EL (cell line): ENCODE results near the gene HNRNPH3.

Source experiments
- DNase-seq: peaks from one replicate; pipeline ENCODE4 v3.0.0-alpha.2; 2016

Gene HNRNPH3

DNA sequence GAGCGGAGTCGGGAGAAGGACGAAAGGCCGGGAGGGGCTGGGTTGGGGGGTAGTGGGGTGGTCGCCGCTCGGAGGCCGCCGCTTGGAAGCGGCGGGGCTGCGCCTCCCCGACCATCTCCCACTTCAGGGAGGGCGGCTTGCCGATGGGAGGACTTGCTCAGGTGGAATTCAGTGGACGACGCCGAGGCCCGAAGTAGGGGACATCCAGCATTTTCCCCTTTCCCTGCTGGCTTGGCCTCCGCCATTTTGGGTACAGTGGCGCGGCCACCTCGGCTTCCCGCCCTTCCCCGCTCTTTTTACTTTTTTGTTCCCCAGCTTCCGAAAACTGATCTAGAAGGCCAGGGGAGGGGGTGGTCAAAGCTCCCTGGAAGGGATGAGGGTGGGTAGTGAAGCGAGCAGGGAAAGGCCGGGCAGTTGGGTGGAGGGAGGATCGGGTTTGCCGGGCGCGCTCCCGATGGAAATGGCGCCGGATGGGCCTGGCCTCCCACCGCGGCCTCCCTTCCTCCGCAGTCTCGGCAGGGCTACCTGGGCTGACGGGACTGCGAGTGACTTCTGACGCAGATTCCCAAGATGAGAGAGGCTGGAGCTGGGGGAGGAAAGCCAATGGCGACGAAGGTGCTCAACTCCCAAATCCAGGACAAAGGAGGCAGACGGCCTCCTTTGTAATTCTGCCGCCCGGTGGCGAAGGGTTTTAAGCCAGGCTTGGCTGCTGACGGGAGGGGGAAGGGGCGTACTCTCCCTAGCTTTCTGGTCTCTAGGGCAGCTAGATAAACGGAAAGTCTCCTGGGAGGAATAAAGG is 594 bp downstream of the HNRNPH3 start, which contains the start of gene PBLD:
Gene PBLD (minus strand): TSS at position 670 of the 799 bp plus-strand sequence. CDS start 26,084 bp downstream, outside the sequence.
- peak; percentile 79 for DNase-seq

DNA sequence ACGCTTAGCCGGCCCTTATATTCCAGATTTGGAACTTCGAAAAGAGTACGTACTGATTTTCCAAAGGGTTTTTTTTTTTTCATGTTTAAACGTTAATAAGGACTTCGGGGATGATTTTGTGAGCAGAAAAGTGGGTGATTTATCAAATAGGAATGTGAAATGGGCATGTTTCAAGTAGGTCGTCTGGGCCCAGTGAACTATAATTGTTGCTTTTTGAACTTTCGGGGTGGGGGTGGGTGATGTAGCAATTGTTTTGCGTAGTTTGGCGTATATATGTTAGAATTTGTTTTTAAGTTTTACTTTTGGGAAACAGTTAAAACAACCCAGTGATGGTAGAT is 1.2 kb downstream of the HNRNPH3 start:
- DNase-seq: no peak

DNA sequence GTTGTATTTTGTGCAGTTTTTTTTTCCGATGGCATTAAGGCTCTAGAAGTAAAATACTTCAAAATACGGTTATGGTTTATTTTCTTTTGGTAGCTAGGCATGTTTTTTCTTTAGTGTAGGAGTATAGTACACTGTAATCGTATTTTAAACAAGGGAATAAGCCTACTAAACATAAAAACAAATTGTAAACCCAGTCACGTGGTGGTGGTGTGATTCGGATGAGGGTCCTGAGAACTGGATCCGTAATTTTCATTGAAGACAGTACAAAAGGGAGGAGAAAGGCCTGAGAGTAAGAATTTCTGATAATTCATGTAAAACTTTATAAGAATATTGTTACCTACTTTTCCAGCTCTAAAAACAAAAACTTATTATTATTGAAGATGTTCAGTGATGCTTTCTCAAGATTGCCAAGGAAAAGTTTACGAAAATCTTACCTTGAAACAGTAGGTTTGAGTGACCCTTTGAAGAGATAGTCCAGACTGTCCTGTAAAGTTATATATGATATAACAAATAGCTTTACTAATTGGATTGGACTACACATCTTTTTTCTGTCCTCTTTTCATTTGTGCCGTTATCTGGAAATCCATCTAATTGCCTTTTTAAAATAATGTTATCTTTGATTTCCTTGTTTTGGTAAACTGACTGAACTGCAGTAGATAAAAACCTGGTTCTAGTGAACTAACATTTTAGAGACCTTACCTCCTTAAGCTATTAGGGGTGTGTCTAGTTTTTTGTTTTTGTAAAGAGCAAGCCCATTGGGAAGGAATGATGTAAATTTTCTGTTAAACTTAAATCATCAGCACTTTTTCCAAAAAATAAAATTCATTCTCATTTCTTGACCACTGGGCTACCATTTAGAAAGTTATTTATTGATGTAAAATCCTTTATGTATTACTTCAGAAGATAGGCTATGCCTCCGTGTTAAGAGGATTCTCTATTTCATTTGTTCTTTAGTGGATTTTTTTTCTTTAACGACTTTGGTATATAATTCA is 1.9 kb downstream of the HNRNPH3 start:
- DNase-seq: peak; percentile 12

DNA sequence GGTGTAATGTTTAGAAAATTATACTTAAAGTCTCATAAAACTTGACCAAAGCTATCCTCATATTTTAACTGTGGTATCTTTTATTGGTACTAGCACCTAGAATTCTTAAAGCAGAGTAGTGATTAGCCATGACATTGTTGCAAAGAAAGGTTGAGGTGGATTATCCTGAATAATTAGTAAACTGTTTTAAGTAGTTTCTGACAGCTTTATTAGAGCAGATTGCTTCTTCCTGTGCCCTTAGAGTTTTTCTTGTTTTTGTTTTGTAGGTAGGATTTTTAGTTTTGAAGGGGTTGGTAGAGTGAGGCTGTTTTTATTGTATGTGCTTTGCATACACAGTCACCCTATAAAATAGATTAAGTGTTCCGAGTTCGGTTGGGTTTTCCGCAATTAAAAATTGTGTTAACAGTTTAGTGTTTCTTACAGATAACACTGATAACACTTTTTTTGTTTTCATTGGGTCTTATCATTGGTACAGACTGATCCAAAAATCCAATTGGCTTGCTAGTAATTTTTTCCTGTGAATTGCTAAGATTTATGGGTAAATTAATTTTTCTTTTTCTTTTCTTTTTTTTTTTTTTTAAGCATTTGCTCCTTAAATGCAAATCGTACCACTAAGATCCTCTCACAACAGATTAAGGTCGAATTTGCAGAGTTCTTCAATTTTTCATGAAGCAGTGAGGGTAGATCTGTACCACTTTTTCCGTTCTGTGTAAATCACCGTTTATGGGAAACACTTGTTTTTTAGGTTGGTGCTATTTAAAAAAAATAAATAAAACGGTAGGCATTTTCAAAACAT is 3.0 kb downstream of the HNRNPH3 start:
- no peak for DNase-seq

DNA sequence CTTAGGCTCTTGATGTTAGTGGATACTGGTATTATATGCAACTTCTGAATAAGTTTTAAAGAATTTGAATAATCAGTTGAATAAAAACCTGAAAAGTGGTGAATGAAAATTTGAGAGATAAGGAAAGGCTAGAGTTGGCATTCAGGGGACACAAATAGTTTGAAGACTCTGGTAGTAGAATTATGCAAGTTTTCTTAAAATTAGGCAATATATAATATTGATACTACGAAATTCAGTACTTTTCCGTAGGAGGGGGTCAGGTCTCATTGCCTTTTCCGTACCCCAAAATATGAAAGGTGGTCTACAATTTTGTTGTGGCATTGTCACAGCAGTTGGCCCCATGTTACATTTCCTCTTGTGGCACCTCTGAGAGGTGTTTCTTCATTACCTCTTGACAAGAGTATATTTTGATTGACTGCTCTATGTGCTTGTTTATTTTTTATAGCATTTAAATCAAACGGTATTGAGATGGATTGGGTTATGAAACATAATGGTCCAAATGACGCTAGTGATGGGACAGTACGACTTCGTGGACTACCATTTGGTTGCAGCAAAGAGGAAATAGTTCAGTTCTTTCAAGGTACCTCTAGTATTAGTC is 5.0 kb downstream of the HNRNPH3 start:
- no peak for DNase-seq

DNA sequence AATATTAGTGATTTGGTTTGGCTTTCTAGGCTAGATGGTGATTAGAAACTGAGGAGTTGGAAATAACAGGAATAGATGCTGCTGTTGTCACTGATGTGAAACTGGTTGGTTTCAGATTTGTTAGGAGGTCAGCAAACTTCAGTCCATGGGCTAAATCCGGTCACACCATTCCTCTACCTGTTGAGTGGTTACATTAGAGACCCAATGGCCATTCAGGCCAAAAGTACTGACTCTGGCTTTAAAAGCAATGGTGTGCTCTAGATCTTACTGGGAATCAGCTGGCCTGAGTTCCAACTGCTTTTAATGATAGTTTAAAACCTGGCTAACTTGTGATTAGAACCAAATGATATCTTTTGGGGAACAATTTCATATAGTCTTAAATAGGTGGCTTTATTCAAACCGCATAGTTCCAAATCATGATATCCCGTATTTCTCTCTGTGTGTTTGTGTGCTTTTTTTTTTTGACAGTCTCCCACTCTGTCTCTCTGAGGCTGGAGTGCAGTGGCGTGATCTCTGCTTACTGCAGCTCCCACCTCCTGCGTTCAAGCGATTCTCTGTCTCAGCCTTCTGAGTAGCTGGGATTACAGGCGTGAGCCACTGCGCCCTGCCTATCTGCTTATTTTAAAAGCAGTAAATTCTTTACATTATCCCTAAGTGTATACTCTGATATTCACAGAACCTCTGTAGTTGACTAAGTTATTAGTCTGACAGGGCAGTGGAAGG is 8.7 kb downstream of the HNRNPH3 start:
- DNase-seq: no peak

DNA sequence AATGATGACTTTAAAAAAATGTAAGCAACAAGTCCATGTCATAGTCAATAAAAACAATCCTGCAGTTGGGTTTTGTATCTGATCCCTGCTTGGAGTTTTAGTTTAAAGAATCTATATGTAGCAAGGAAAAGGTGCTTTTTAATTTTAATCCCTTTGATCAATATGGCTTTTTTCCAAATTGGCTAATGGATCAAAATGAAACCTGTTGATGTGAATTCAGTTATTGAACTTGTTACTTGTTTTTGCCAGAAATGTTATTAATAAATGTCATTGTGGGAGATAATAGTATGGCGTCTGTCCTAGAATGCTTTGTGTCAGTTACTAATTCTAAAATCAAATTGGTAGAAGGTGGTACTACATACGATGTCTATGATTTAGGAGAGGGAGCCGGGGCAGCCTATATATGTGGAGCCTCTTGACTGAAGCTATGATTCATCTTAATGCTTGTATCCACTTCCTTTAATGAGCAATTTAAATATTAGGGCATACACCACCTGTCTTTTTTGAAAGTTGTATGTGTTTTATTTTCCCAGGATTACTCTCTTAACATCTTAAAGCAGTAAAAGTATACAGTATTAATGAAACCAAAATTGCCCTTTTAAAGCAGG is 11.1 kb downstream of the HNRNPH3 start:
- DNase-seq: peak; percentile 23

DNA sequence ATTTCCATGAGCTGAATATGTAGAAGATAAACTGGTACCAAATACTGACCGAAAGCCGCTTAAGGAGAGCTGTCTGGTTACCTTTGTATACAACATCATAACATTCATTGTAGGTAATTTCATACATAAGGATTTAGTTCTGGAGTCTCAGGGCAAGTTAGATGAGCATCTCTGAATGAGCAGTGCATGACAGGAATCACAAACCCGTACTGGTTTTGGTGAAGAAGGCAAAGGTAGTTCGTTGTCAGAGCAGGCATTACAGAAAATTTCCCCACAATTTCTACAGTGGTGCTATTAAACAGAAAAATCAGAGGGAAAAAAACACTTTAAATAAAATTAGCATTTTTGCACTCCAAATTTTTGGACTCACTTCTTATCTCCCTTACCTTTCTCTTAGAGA is 13.8 kb downstream of the HNRNPH3 start:
- no peak for DNase-seq

DNA sequence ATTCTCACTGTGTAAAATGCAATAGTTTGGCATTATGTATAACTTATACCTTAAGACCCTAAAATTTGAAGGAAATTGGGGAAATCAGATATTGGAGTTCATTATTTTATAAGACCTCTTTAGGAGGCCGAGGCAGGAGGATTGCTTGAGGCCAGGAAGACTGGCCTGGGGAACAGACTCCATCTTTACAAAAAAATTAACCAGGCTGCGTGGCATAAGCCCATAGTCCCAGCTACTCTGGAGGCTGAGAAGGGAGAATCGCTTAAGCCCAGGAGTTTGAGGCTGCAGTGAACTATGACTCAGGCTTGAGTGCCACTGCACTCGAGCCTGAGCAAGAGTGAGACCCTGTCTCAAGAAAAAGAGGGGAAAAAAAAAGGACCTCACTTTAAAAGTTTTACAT is 14.9 kb downstream of the HNRNPH3 start:
- no peak for DNase-seq

DNA sequence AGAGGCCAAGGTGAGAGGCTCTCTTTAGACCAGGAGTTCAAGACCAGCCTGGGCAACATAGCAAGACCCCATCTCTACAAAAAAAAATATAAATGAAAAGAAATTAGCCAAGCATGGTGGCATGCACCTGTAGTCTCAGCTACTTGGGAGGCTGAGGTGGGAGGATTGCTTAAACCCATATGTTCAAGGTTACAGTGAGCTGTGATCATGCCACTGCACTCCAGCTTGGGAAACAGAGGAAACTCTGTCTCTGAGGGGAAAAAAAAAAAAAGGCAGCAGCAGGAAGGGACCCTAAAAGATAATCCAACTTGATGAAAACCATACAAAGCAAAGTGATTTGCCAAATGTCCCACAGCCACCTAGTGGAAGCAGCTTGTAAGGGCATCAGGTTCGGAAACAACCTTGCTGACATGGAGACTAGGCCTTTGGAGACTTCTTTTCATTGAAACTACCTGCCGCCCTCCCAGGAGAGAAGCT is 16.4 kb downstream of the HNRNPH3 start:
- peak; percentile 55 for DNase-seq

DNA sequence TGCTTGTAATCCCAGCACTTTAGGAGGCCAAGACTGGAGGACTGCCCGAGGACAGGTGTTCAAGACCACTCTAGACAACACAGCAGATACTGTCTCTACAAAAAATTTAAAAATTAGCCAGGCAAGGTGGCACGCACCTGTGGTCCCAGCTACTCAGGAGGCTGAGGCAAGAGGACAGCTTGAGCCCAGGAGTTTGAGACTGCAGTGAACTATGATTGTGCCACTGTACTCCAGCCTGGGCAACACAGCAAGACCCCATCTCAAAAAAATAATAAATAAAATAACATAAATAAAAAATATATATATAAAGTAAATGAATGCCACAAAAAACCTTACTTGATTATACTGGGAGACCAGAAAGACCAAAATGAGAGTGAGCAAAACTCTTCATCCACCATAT is 21.7 kb downstream of the HNRNPH3 start:
- DNase-seq: no peak

DNA sequence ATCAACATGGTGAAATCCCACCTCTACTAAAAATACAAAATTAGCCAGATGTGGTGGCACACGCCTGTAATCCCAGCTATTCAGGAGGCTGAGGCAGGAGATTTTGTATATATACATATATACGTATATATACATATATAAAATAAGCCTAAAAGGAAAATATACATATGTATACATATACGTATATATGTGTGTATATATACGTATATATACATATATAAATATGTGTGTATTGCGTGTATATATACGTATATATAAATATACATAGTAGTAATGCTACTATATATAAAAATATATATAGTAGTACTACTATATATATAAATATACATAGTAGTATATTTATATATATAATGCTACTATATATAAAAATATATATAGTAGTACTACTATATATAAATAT is 27.3 kb downstream of the HNRNPH3 start:
- DNase-seq: no peak

DNA sequence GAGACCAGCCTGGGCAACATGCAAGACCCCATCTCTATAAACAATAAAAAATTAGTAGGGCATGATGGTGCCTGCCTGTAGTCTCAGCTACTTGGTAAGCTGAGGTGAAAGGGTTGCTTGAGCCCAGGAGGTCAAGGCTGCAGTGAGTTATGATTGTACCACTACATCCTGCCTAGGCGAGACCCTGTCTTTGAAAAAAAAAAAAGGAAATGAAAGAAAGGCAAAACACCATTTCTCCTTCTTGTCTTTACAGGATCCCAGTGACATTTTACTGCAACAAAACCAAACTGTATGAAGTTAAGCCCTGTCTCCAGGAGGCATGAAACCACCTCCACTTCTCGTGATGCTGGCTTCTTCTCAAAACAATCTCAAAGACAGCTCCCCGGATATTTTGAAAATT is 30.7 kb downstream of the HNRNPH3 start:
- DNase-seq: no peak

DNA sequence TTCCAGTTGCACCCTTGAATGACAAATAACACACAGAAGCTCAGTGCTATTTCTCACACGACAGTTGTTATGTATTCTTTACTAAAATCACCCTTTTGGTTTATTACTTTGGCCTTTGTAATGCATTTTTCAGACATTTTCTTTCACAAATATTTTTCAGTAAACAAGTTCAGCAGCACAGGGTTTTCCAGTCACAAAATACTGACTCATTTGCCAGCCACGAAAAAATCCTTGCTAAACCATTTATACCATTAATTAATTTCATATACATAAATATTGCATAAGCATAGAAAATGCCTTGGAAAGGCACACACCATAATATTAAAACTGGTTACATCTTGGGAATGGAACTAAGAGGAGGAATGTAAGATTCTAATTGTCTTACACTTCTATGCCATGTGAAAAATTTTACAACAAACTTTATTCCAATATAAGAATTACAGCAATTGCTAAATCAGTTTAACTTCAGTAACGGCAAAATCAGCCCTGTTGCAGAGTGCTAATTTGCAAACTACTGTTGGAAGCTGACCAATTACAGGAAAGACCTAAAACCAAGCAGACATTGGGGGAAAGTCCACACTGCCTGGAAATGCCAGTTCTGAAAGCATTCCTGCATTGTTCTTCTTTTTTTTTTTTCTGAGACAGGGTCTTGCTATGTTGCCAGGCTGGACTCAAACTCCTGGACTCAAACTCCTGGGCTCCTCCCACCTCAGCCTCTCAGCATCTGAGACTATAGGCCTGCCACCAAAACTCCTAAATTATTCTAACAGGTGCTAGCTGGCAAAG is 32.4 kb downstream of the HNRNPH3 start:
- no peak for DNase-seq

DNA sequence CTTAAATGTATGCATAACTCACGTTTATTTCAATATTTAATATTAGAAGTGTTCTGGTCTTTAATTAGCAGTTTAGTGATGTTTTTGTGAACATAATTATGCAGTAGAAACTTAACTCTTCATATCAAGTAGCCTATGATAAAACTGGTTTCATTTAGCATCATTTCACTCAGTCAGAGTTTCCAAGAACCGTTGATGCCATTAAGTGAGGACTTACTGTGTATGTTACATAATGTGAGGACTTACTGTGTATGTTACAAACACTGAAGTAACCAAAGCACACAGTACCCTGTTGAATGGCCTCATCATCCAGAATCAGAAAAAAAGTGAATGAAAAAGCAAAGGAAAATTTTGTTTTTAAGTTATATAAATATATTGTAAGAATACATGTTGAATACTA is 33.7 kb downstream of the HNRNPH3 start:
- no peak for DNase-seq

DNA sequence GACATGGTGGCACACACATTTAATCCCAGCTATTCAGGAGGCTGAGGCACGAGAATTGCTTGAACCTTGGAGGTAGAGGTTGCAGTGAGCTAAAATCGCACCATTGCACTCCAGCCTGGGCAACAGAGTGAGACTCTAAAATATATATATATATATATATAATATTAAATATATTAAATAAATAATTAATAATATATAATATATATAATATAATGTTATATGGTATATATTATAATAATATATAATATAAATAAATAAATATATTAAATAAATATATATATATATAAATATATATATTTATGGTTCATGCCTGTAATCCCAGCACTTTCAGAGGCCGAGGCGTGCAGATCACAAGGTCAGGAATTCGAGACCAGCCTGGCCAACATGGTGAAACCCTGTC is 34.7 kb downstream of the HNRNPH3 start:
- no peak for DNase-seq

DNA sequence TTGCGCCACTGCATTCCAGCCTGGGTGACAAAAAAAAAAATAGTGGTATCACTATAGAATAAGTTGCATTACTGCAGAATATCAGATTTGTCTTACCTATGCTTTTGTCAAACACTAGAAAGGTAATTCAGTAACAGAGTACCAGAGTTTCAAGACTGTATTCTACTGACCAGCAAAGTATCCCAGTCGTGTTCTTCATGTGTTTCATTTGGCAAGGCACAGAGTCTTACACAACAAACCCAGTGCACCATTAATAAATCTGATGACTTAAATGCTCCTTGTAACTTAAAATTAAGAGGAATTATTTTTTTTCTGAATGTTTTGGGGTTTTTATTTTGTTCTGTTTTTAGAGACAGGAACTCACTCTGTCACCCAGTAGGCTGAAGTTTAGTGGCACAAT is 35.3 kb downstream of the HNRNPH3 start:
- DNase-seq: no peak

DNA sequence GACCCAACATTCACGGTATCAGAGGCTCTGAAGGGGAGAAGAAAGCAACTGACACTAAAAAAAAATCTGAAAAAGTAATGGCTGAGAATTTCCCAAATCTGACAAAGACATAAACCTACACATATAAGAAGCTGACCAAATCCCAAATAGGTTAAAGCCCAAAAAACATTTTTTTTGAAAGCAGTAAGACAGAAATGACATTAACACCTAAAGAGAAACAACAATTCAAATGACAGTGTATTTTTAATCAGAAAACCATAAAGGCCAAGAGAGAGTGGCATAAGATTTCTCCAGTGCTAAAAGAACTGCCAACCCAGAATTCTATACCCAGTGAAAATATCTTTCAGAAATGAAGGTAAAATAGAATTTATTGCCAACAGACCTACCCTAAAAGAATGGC is 39.7 kb downstream of the HNRNPH3 start:
- DNase-seq: no peak

DNA sequence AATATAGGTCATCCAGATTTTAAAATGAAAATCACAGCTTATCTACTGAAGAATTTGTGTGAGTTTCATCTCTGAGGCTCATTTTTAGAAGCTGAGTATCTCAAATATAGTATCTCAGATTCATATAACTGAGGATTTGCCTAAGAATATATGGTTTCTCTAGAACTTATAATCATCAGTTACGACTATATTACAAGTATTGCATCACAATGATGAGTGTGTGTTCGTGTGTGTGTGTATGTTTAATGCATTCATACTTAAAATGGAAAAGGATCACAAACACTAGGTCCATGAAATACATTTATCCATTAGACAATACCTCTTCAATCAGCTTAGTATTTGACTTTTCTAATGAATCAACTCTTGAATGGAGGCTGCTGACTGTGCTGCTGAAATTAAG is 53.9 kb downstream of the HNRNPH3 start:
- DNase-seq: no peak
